Activated B cell treated with CpG ODN at 0.5 μM for 24 hours (primary cell): ENCODE measurements around the gene CYBA. TPM values are rescaled to one million over a fixed set of nuclear protein-coding genes. Genes with fewer than 3 reads are reported as not detected.

ENCODE experiments used
- ATAC-seq: fragments of 200-7000 bp; cut with Tn5 transposase; one replicate; pipeline ENCODE4 v1.10.0; 2021; ENCODE audit warnings: low read depth, mild to moderate bottlenecking, moderate library complexity
- CTCF ChIA-PET: fragments of 350-600 bp; sonication (Branson Sonifier 250); formaldehyde crosslinking; loops from one replicate; lab custom pipeline; 2021; ENCODE audit warnings: antibody characterized with exemption; lab: Charles Lee
- POLR2A ChIA-PET: fragments of 350-600 bp; sonication (Branson Sonifier 250); formaldehyde crosslinking; loops from one replicate; lab custom pipeline; 2021; ENCODE audit warnings: antibody characterized with exemption; lab: Charles Lee
- DNase-seq: peaks from one replicate; pipeline ENCODE4 v3.0.0; 2022
- H3K27ac Mint-ChIP-seq: one replicate; pipeline ENCODE4 v1.8.0; 2020; ENCODE audit warnings: mixed read lengths
- H3K27me3 Mint-ChIP-seq: one replicate; pipeline ENCODE4 v1.8.0; 2021; ENCODE audit warnings: mixed read lengths
- H3K36me3 Mint-ChIP-seq: one replicate; pipeline ENCODE4 v1.8.0; 2021; ENCODE audit warnings: low read depth, mixed read lengths
- H3K4me1 Mint-ChIP-seq: one replicate; pipeline ENCODE4 v1.8.0; 2021; ENCODE audit warnings: mixed read lengths
- H3K4me3 Mint-ChIP-seq: one replicate; pipeline ENCODE4 v1.8.0; 2020; ENCODE audit warnings: mild to moderate bottlenecking, mixed read lengths
- H3K9me3 Mint-ChIP-seq: one replicate; pipeline ENCODE4 v1.8.0; 2020; ENCODE audit warnings: mixed read lengths
- CTCF ChIP-seq: fragments of 200-600 bp; IDR thresholded peaks from one replicate; pipeline ENCODE4 v1.8.0; 2022; ENCODE audit warnings: antibody characterized with exemption, mild to moderate bottlenecking
- intact Hi-C: fragments of 100-400 bp; cut with micrococcal nuclease; formaldehyde crosslinking; loops from one replicate; pipeline ENCODE4 v1.15.1; 2024
- total RNA-seq: library from RNA; stranded (reverse); gene quantifications from 2 replicates; pipeline ENCODE4 v1.2.3, GENCODE V29; 2022

CYBA gene
- total RNA-seq, 1 donor from 2014 or later = 456 TPM

- Mint-ChIP-seq H3K4me1 (no peaks in the 10 kb centered on the region), H3K36me3 (peaks cover 75% of the 10 kb centered on the region)
Observed at GRCh38 chr16:88618182-88618955, 32.5 kb downstream of the CYBA start.

GRCh38 chr16:88617268-88618031 lies 33.4 kb downstream of the CYBA start:
- no peak overlapping the region for H3K4me3 Mint-ChIP-seq
- DNase-seq = no peak

More at GRCh38 chr16:88618182-88618955, 32.5 kb downstream of the CYBA start:
- Mint-ChIP-seq H3K4me3 (no peak overlapping the region), H3K27me3 (no peaks in the 10 kb centered on the region), H3K9me3 (no peaks in the 10 kb centered on the region), H3K27ac (no peak overlapping the region)
- intact Hi-C loops = no loop called here
- CTCF ChIA-PET = no interaction called here
- ATAC-seq = no peak
- DNase-seq = no peak
- no peak for TF ChIP-seq CTCF
- POLR2A ChIA-PET = interaction anchor here (0.7 kb wide), 2 partner anchors 15 to 92 kb away, joined by 3 read pairs; no protein-coding TSS in a partner anchor

GRCh38 chr16:88616736-88617135 lies 34.1 kb downstream of the CYBA start:
- ChIA-PET POLR2A (no interaction called here), CTCF (no interaction called here)
- no peaks in the 10 kb centered on the region for H3K9me3 Mint-ChIP-seq
- DNase-seq (no peak), ATAC-seq (no peak)
- H3K4me3 Mint-ChIP-seq = no peak overlapping the region
- H3K4me1 Mint-ChIP-seq = no peaks in the 10 kb centered on the region
- H3K36me3 Mint-ChIP-seq = peaks cover 71% of the 10 kb centered on the region
- no peak for TF ChIP-seq CTCF
- H3K27me3 Mint-ChIP-seq = no peaks in the 10 kb centered on the region
- intact Hi-C loops = no loop called here
- H3K27ac Mint-ChIP-seq = no peak overlapping the region

More at GRCh38 chr16:88617268-88618031, 33.4 kb downstream of the CYBA start:
- no peak overlapping the region for H3K27ac Mint-ChIP-seq
- no peaks in the 10 kb centered on the region for H3K9me3 Mint-ChIP-seq
- ChIA-PET CTCF (no interaction called here), POLR2A (no interaction called here)
- no peak for ATAC-seq
- intact Hi-C loops = no loop called here
- no peak for TF ChIP-seq CTCF
- no peaks in the 10 kb centered on the region for H3K27me3 Mint-ChIP-seq
- no peaks in the 10 kb centered on the region for H3K4me1 Mint-ChIP-seq
- H3K36me3 Mint-ChIP-seq = peaks cover 74% of the 10 kb centered on the region

- Mint-ChIP-seq H3K36me3 (peaks cover 72% of the 10 kb centered on the region), H3K4me1 (no peaks in the 10 kb centered on the region), H3K9me3 (no peaks in the 10 kb centered on the region), H3K27ac (no peak overlapping the region), H3K27me3 (no peaks in the 10 kb centered on the region), H3K4me3 (no peak overlapping the region)
- intact Hi-C loops = no loop called here
- no peak for DNase-seq
- ChIA-PET CTCF (no interaction called here), POLR2A (interaction anchor here (0.5 kb wide), 1 partner anchor 532 kb away, joined by 3 read pairs; no protein-coding TSS in a partner anchor)
- ATAC-seq = no peak
- TF ChIP-seq CTCF = no peak
Observed at GRCh38 chr16:88616320-88616719, 34.5 kb downstream of the CYBA start.
